H9 (cell line): ENCODE data around the gene ICAM2. TPM values are rescaled to one million over a fixed set of nuclear protein-coding genes. Genes with fewer than 3 reads are reported as not detected.

ENCODE experiments used
- DNase-seq: peaks from one replicate; pipeline ENCODE4 v3.0.0-alpha.2; 2017
- H2AFZ ChIP-seq: one replicate; pipeline ENCODE4 v1.6.1; 2013; ENCODE audit warnings: mild to moderate bottlenecking, low read length, control low read depth, moderate library complexity
- H2AK5ac ChIP-seq: 2 replicates; pipeline ENCODE4 v1.6.1; 2013; ENCODE audit warnings: low read length, control low read depth, mixed read lengths; ENCODE audit not compliant: insufficient read length
- H2BK120ac ChIP-seq: one replicate; pipeline ENCODE4 v1.6.1; 2013; ENCODE audit warnings: low read depth, mild to moderate bottlenecking, low read length, control low read depth, inconsistent platforms; ENCODE audit not compliant: poor library complexity, severe bottlenecking
- H2BK12ac ChIP-seq: 2 replicates; pipeline ENCODE4 v1.6.1; 2013; ENCODE audit warnings: low read length, control low read depth, mixed read lengths, low read depth; ENCODE audit not compliant: insufficient read length
- H2BK15ac ChIP-seq: 2 replicates; pipeline ENCODE4 v1.6.1; 2013; ENCODE audit warnings: low read depth, low read length, control low read depth
- H2BK20ac ChIP-seq: one replicate; pipeline ENCODE4 v1.6.1; 2013; ENCODE audit warnings: low read depth, mild to moderate bottlenecking, low read length, control low read depth, inconsistent platforms; ENCODE audit not compliant: poor library complexity, severe bottlenecking
- H2BK5ac ChIP-seq: 2 replicates; pipeline ENCODE4 v1.6.1; 2013; ENCODE audit warnings: low read length, control low read depth, mixed read lengths; ENCODE audit not compliant: insufficient read length
- H3K14ac ChIP-seq: 2 replicates; pipeline ENCODE4 v1.6.1; 2013; ENCODE audit warnings: low read length, control low read depth; ENCODE audit not compliant: insufficient read depth
- H3K18ac ChIP-seq: 2 replicates; pipeline ENCODE4 v1.6.1; 2013; ENCODE audit warnings: low read depth, mild to moderate bottlenecking, mixed read lengths, low read length, control low read depth; ENCODE audit not compliant: insufficient read length
- H3K23ac ChIP-seq: 2 replicates; pipeline ENCODE4 v1.6.1; 2013; ENCODE audit warnings: low read length, control low read depth, mixed read lengths, low read depth; ENCODE audit not compliant: insufficient read length
- H3K23me2 ChIP-seq: 2 replicates; pipeline ENCODE4 v1.6.1; 2013; ENCODE audit warnings: low read depth, mild to moderate bottlenecking, mixed read lengths, low read length, control low read depth; ENCODE audit not compliant: insufficient read length, poor library complexity, severe bottlenecking
- H3K27ac ChIP-seq: 2 replicates; pipeline ENCODE4 v1.5.1; 2013; ENCODE audit warnings: low read length, control low read depth, mixed read lengths, low read depth; ENCODE audit not compliant: insufficient read length
- H3K27me3 ChIP-seq: 2 replicates; pipeline ENCODE4 v1.6.1; 2013; ENCODE audit warnings: low read length, control low read depth, inconsistent platforms; ENCODE audit not compliant: insufficient read depth
- H3K4ac ChIP-seq: 2 replicates; pipeline ENCODE4 v1.6.1; 2013; ENCODE audit warnings: low read depth, mild to moderate bottlenecking, control low read depth, inconsistent platforms, low read length, moderate library complexity
- H3K4me1 ChIP-seq: 2 replicates; pipeline ENCODE4 v1.6.1; 2013; ENCODE audit warnings: low read length, control low read depth, inconsistent platforms; ENCODE audit not compliant: insufficient read depth
- H3K4me2 ChIP-seq: 2 replicates; pipeline ENCODE4 v1.6.1; 2013; ENCODE audit warnings: low read length, control low read depth, mixed read lengths; ENCODE audit not compliant: insufficient read length, insufficient read depth
- H3K56ac ChIP-seq: 2 replicates; pipeline ENCODE4 v1.6.1; 2013; ENCODE audit warnings: low read depth, mild to moderate bottlenecking, mixed read lengths, low read length, control low read depth; ENCODE audit not compliant: insufficient read length
- H3K79me1 ChIP-seq: 2 replicates; pipeline ENCODE4 v1.6.1; 2013; ENCODE audit warnings: low read depth, mild to moderate bottlenecking, moderate library complexity, low read length, control low read depth, inconsistent platforms; ENCODE audit not compliant: insufficient read depth, poor library complexity, severe bottlenecking
- H3K79me2 ChIP-seq: 2 replicates; pipeline ENCODE4 v1.6.1; 2013; ENCODE audit warnings: low read length, control low read depth, inconsistent platforms; ENCODE audit not compliant: insufficient read depth
- H3K9ac ChIP-seq: 2 replicates; pipeline ENCODE4 v1.6.1; 2013; ENCODE audit warnings: low read length, control low read depth, mixed read lengths; ENCODE audit not compliant: insufficient read length; ENCODE audit errors: extremely low read depth
- H3K9me3 ChIP-seq: one replicate; pipeline ENCODE4 v1.6.1; 2013; ENCODE audit warnings: low read depth, low read length, inconsistent platforms; ENCODE audit not compliant: control insufficient read depth
- H3T11ph ChIP-seq: one replicate; pipeline ENCODE4 v1.6.1; 2013; ENCODE audit warnings: mild to moderate bottlenecking, low read length, control low read depth, inconsistent platforms
- H4K20me1 ChIP-seq: one replicate; pipeline ENCODE4 v1.6.1; 2013; ENCODE audit not compliant: control insufficient read depth, insufficient read length, insufficient read depth
- H4K5ac ChIP-seq: 2 replicates; pipeline ENCODE4 v1.6.1; 2013; ENCODE audit warnings: low read depth, mild to moderate bottlenecking, mixed read lengths, low read length, control low read depth; ENCODE audit not compliant: insufficient read length
- H4K8ac ChIP-seq: replicated peaks from 2 replicates; pipeline ENCODE4 v1.6.1; 2013; ENCODE audit warnings: low read length, control low read depth, mixed read lengths, low read depth; ENCODE audit not compliant: insufficient read length
- H4K91ac ChIP-seq: 2 replicates; pipeline ENCODE4 v1.6.1; 2013; ENCODE audit warnings: low read depth, mild to moderate bottlenecking, moderate library complexity, mixed read lengths, low read length, control low read depth; ENCODE audit not compliant: insufficient read length
- H3K27ac Mint-ChIP-seq, 3 experiments: 2 replicates in 2 of 3; 3 replicates in 1 of 3; pipeline ENCODE4 v1.8.0; 2020 to 2021; ENCODE audit warnings: mixed read lengths in 3 of 3, mild to moderate bottlenecking in 1 of 3, moderate library complexity in 1 of 3
- H3K27me3 Mint-ChIP-seq: 2 replicates; pipeline ENCODE4 v1.8.0; 2021; ENCODE audit warnings: low read depth, mild to moderate bottlenecking, moderate library complexity, mixed read lengths
- H3K36me3 Mint-ChIP-seq, 3 experiments: 2 replicates in 2 of 3; 3 replicates in 1 of 3; pipeline ENCODE4 v1.8.0; 2020 to 2021; ENCODE audit warnings: low read depth in 3 of 3, mixed read lengths in 3 of 3; ENCODE audit not compliant: insufficient read depth in 1 of 3
- H3K4me1 Mint-ChIP-seq, 2 experiments: 2 replicates each; pipeline ENCODE4 v1.8.0; 2020; ENCODE audit warnings: mixed read lengths in 2 of 2
- H3K4me3 Mint-ChIP-seq, 2 experiments: 2 replicates in 1 of 2; 3 replicates in 1 of 2; pipeline ENCODE4 v1.8.0; 2020 to 2021; ENCODE audit warnings: mild to moderate bottlenecking in 2 of 2, mixed read lengths in 2 of 2, moderate library complexity in 1 of 2
- H3K9me3 Mint-ChIP-seq, 2 experiments: 2 replicates in 1 of 2; 3 replicates in 1 of 2; pipeline ENCODE4 v1.8.0; 2020; ENCODE audit warnings: mild to moderate bottlenecking in 2 of 2, mixed read lengths in 2 of 2, moderate library complexity in 1 of 2
- CTCF ChIP-seq: fragments of 200-600 bp; sonication (generic); conservative IDR thresholded peaks from 3 replicates; pipeline ENCODE4 v1.8.0; 2021; ENCODE audit warnings: antibody characterized with exemption, mild to moderate bottlenecking
- WGBS: extraction: QIAGEN DNeasy Blood & Tissue Kit; methylation state at CpG from one replicate; pipeline ENCODE4 v1.1.7; 2013; ENCODE audit warnings: missing lambda C conversion rate, low lambda C conversion rate, mixed read lengths; ENCODE audit not compliant: insufficient read length; ENCODE audit errors: extremely low coverage; 5-methylcytosine and 5-hydroxymethylcytosine counted together
- total RNA-seq: library from RNA; stranded (reverse); gene quantifications from 2 replicates; pipeline ENCODE4 v1.2.1, GENCODE V29; 2021

The ICAM2 gene
- total RNA-seq, 1 experiment from 2014 or later = 0.28 TPM

GRCh38 chr17:63989622-63990345 is 30.6 kb downstream of the ICAM2 start:
- H3K27me3 Mint-ChIP-seq = peaks cover 31% of the 10 kb centered on the region
- H4K5ac ChIP-seq = no peak overlapping the region

More at GRCh38 chr17:63989622-63990345, 30.6 kb downstream of the ICAM2 start:
- H2BK120ac ChIP-seq = no peak overlapping the region
- H4K8ac ChIP-seq = peak overlapping the region; percentile 29
- H3K4me1 Mint-ChIP-seq = peaks cover 8 to 26% of the 10 kb centered on the region in 2 experiments
- H3K9me3 ChIP-seq = no peaks in the 10 kb centered on the region
- H2BK20ac ChIP-seq = no peak overlapping the region
- peak; percentile 36 for DNase-seq
- no peak overlapping the region for H3K14ac ChIP-seq
- H4K91ac ChIP-seq = no peak overlapping the region
- no peak overlapping the region for H3K4ac ChIP-seq
- no peaks in the 10 kb centered on the region for H3K23me2 ChIP-seq
- no peak overlapping the region for H3K9ac ChIP-seq
- no peak overlapping the region for H3K56ac ChIP-seq
- H3K27ac Mint-ChIP-seq = peak overlapping the region in 1 of 3 experiments; percentile 38; a peak in 2 of 7 replicates
- no peaks in the 10 kb centered on the region for H3K36me3 Mint-ChIP-seq
- no peaks in the 10 kb centered on the region; a peak in 2 of 5 replicates for H3K9me3 Mint-ChIP-seq
- H2BK12ac ChIP-seq = no peak overlapping the region
- no peak overlapping the region for H3K27ac ChIP-seq
- H3K79me1 ChIP-seq = no peaks in the 10 kb centered on the region
- H3K27me3 ChIP-seq = no peaks in the 10 kb centered on the region
- no peak overlapping the region for H3K23ac ChIP-seq
- no peak for TF ChIP-seq CTCF
- no peak overlapping the region for H3K4me2 ChIP-seq
- H3K4me1 ChIP-seq = no peaks in the 10 kb centered on the region; the same call in 1 of the 2 replicates
- H2AFZ ChIP-seq = no peak overlapping the region
- H2BK5ac ChIP-seq = no peak overlapping the region
- WGBS = no CpG with 5 or more reads among the region's 21 CpGs
- H3T11ph ChIP-seq = no peak overlapping the region
- H2AK5ac ChIP-seq = no peak overlapping the region
- no peak overlapping the region for H2BK15ac ChIP-seq
- no peaks in the 10 kb centered on the region for H4K20me1 ChIP-seq
- no peaks in the 10 kb centered on the region for H3K79me2 ChIP-seq
- no peak overlapping the region for H3K18ac ChIP-seq
- peak overlapping the region in 1 of 2 experiments; percentile 31; a peak in 2 of 5 replicates for H3K4me3 Mint-ChIP-seq
